Fibroblast of skin of abdomen (primary cell): ENCODE data around the gene CDCP2.

Source experiments
- DNase-seq: peaks from one replicate; pipeline ENCODE4 v3.0.0-alpha.2; 2013

Gene CDCP2

DNA sequence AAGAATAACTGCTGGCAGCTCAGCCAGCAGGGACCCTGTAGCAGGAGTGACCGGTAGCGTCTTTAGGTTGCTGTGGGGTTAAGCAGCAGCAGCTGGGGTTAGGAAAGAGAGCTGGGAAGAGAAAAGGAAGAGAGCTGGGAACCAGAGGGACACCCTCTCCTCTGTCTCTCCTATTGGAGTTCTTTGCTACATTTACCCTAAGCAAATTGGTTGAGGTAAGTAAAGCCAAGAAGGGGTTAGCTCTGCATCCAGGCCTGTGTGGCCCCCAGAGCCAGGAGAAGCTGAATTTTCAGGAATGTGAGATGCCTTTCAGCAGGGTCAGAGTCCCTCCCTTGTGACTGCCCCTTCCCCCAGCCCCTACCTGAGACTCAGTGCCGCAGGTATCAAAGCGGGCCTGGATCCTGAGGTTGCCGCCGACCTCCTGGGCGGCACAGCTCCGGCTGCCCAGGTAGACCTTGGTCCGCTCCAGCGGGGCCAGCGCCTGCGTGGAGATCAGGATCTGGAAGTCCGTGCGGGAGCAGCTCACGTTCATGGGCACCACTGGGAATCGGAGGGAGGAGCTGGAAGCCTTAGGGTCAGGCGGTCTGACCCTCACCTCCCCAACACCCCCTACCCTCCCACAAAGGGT lies 16.4 kb downstream of the CDCP2 start:
- no peak for DNase-seq

DNA sequence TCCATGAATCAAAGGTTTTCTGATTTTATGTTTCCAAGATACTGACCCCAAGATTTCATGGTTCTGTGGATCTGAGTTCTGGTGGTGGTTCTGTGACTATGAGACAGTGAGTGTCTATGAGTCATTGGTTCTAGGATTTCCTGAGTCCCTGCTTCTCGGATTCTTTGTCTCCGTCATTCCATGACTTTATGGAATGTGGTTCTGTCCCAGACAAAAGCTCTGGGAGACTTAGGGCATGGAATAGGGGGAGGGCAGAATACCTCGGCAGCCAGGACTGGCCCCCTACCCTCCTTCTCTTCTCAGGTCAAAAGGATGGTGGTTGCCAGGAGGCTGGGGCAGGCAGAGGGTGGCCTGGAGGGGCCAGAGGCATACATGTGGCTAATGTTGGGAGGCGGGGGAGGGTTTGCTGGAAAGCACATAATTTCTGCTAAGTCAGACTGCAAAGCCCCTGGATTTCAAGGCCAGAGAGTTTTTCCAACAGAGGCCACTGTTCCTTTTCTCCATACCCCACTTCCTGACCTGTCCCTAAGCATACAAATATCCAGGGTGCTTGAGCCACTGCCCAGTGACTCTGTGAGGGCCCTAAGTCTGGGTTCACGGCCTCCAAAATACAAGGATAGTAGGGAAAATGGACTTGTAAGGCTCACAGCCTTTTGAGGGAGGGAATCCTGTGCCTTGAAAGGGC lies 17.2 kb downstream of the CDCP2 start:
- peak; percentile 87 for DNase-seq

GRCh38 chr1:54134295-54134694 lies 18.5 kb downstream of the CDCP2 start:
- DNase-seq = no peak

GRCh38 chr1:54132495-54132894 lies 20.3 kb downstream of the CDCP2 start:
- peak; percentile 48 for DNase-seq

DNA sequence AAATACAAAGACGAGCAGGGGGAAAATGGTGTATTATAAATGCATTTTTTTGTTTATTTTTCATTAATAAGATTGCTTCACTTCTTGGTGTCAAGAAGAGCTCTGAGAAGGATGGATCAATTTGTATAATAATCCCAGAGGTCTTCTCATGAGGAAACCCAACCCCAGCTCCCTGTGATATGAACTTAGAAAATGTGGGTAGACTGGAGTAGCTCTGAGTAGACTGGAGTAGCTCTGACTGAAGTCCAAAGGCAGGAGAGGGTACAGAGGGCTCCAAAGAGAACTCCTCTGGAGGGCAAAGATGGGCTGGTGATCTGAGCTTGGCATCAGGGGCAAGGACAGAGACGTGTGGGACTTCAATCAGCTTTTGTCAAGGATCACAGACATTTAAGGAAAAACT lies 21.4 kb downstream of the CDCP2 start:
- DNase-seq = no peak

GRCh38 chr1:54129858-54130257 lies 22.9 kb downstream of the CDCP2 start:
- no peak for DNase-seq

- no peak for DNase-seq
Observed at GRCh38 chr1:54127594-54128300, 25.1 kb downstream of the CDCP2 start.

DNA sequence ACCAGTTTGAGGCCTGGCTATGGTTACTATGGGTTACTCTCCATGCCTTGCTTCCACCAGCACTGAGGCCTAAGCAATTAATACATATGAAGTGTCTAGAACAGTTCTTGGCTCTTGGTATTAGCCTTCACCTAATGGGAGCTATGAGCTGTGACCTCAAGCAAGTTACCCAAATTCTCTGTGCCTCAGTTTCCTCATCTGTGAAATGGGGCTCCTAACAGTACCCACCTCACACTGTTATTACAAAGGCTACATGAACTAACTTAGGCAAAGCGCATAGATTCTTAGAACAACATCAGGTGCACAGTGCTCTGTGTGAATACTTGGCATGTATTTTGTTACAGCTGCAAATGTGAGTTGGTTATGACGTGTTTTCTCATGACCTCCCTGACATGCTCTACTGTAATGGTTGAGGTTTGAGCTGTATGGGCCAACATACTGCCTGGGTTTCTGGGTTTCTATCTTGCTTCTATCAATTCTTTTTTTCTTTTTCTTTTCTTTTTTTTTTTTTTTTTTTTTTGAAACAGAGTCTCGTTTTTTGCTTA lies 26.5 kb downstream of the CDCP2 start:
- no peak for DNase-seq

- DNase-seq = peak; percentile 25
Observed at GRCh38 chr1:54125386-54126070, 27.3 kb downstream of the CDCP2 start.

GRCh38 chr1:54124906-54125305 lies 27.9 kb downstream of the CDCP2 start:
- DNase-seq = no peak

DNA sequence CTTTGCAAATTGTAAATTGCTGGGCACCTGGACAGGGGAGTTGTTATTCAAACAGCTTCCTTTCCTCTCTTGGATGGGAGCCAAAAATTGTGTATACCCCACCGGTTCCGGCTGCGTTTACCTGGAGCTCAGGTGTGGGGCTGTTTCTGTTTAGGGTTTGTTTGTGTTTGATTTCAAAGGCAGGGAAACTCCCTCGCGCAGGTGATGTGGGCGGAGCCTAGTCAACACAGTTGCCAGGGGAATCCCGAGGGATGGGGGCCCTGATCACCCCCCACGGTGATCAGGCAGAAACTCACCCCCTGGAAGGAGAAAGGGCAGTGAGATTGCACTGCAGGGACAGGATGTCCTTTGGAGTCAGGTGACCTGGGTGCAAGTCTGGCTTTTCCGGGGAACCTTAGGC lies 28.3 kb downstream of the CDCP2 start:
- no peak for DNase-seq

- no peak for DNase-seq
Observed at GRCh38 chr1:54122992-54123391, 29.8 kb downstream of the CDCP2 start.

DNA sequence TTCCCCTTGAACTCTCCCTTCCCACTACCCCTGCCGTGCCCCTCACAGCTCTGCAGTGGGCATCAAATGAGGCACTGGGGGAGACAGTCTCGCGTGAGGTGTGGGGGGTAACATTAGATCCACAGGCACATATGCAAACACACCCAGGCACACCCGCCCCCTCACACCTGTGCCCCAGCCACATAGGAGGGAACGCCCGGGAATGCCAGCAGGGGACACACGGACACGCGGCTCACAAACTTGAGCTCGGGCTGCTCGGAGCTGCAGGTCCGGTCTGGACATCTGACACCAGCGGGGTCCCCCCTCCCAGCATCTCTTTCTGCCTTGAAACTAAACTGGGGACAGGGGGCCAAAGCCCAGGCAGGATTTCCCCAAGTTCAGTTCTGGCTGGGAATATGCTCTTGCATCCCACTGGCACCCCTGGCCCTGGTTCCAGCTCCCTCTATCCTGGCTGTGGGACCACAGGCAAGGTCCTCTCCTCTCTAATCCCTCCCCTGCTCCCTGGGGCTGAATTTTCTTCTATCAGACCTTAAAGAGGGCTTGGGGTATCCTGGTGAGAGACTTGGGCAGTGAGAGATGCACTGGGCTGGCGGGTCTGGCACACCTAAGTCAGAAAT lies 30.6 kb downstream of the CDCP2 start:
- no peak for DNase-seq

- DNase-seq = peak; percentile 88
Observed at GRCh38 chr1:54121482-54122134, 31.2 kb downstream of the CDCP2 start.

DNA sequence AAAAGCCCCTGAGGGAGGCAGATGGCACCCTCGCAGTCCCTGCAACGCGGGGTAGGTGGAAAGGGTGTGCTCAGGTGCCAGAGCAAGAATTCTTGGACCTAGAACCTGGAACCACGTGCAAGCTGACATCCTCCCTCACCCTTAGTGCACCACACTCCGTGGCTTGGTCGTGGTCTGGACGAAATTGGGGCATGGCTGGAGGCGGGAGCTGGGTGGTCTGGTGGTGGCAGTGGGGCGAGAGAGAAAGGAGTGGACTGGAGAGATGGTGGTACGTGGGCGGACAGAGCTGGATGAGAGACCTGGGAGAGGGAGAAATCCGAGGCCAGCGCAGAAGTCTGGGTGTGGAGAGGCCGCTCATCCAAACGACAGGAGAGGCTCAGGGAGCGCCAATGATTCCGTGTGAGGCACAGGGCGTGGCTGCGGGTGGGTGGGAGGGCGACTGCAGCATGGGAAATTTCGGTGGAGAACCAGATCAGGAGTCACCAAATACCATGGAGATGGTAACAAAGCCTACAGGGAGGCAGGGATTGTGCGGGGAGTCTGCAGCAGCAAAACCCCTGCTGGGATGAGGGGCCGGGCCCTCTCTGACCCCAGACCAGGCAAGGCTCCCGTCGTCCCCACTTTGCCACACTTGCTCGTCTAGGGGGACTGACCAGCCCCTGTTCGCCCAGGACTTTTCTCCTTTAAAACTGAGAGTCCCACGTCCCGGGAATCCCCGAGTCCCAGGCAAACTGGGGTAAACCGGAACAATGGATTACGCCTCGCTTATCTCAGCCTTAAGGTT lies 31.9 kb downstream of the CDCP2 start:
- no peak for DNase-seq

DNA sequence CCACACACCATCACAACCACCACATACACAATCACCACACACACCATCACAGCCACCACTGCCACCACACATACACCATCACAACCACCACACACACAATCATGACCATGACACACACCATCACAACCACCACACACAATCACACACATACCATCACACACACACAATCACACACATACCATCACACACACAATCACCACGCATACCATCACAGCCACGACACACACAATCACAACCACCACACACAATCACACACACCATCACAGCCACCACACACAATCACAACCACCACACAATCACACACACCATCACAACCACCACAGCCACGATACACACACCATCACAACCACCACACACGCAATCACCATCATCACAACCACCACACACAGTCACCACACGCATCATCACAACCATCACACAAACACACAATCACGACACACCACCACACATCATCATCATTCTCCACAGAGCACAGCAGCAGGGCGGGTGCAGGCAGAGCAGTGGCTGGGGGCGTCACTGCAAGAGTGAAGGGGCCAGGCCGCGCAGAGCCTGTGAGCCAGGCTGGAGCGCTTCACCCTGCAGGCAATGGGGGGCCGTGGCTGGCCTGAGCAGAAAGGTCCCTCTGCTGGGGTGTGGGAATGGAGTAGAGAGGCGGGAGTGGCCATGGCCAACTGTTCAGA lies 32.6 kb downstream of the CDCP2 start:
- DNase-seq = no peak

DNA sequence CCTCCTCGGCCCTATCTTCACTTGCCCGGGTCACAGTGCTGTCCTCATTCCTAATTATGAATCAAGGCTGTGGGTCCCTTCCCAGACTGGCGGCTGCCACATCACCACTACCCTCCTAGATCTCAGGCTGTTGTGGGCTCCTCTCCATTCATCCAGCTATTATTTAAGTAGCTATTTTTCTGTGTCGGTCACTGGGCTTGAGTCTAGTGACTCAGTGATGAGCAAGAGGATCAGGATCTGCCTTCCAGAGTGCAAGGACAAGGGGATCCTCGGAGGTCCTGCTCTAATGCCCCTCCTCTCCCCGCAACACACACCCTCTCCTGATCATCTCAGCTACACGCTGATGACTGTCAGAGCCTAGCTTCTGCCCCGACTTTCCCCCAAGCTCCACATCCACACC lies 34.1 kb downstream of the CDCP2 start:
- DNase-seq = peak; percentile 90

DNA sequence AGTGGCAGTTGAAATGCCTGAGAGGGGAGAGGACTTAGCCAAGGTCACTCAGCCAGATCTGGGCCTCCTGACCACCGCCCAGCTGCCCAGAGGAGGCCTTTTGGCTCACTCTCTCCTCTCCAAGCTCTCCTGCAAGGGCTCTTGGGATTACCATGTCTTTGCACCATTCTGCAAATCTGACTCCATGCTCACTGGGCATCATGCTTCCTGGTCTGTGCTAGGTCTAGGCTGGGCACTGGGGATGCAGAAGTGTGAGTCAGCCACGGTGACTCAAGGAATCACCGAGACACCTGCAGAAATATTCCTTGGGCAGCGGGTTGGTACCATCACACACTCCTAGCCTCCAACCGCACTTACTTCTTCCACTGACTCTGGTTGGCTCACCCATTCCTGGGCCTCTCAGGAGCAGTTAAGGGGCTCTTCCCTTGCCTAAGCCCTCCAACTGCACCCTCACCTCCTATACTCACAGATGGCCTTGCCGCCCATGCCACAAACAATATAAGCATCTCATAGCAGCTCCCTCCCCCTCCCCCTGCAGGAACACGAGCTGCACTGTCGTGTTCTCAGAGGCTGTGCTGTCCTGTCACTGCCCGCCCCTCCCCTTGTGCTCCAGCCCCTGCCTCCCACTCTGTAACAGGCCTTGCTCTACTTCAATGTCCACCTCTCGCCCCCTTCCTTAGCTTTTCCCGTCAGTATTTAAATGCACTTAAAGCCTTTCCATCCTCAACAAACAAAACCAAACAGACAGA lies 34.8 kb downstream of the CDCP2 start:
- no peak for DNase-seq

- DNase-seq = no peak
Observed at GRCh38 chr1:54115520-54115919, 37.3 kb downstream of the CDCP2 start.

DNA sequence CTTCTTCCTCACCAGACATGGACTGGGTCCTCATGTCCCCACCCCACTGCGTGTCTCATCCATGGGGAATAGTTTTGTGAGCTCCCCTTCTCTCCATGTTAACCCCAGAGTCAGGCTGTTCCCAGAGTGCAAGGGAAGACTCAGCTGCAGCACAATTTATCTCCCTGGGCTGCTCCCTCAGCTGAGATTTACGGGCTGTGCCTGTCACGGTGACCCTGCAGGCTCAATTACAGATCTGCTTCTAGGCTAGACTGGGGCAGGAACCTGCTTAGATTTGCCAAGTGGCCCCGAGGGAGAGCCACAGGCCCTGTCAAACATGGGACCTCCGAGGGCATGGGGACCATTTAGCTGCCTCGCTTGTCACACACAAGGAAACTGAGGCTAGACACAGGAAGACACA lies 37.8 kb downstream of the CDCP2 start:
- DNase-seq = no peak
